HEK293 (cell line): ENCODE measurements around the gene IPCEF1.

Experiments used
- CTCF ChIA-PET: fragments of 350-600 bp; formaldehyde crosslinking; extraction: SDS; loops from one replicate; lab custom pipeline; 2021; ENCODE audit warnings: antibody characterized with exemption; lab: Yijun Ruan, JAX
- POLR2A ChIA-PET: fragments of 300-600 bp; formaldehyde crosslinking; extraction: SDS; loops from one replicate; lab custom pipeline; 2020; ENCODE audit warnings: antibody characterized with exemption, inconsistent platforms; lab: Yijun Ruan, JAX
- H3K27ac ChIP-seq: fragments of 200-500 bp; sonication (Bioruptor generic); 2 replicates; pipeline ENCODE4 v1.5.1; 2014; ENCODE audit warnings: low read depth, low read length, control low read depth, inconsistent platforms; ENCODE audit errors: extremely low read depth
- H3K36me3 ChIP-seq, 2 experiments: fragments of 200-500 bp in 1 of 2; sonication (Bioruptor generic) in 1 of 2; 1 replicate in 1 of 2; 2 replicates in 1 of 2; pipeline ENCODE4 v1.5.1; 2014 to 2017; ENCODE audit warnings: inconsistent platforms in 2 of 2, low read length in 2 of 2; ENCODE audit not compliant: control insufficient read depth in 2 of 2, insufficient read depth in 1 of 2
- H3K4me1 ChIP-seq: fragments of 200-500 bp; sonication (Bioruptor generic); 2 replicates; pipeline ENCODE4 v1.5.1; 2014; ENCODE audit warnings: mild to moderate bottlenecking, low read length, inconsistent platforms; ENCODE audit not compliant: control insufficient read depth, insufficient read depth
- H3K4me3 ChIP-seq: 2 replicates; pipeline ENCODE4 v1.5.1; 2011; ENCODE audit warnings: low read depth, mild to moderate bottlenecking, control low read depth, low read length, moderate library complexity
- H3K9me3 ChIP-seq: fragments of 200-500 bp; sonication (Bioruptor generic); 2 replicates; pipeline ENCODE4 v1.5.1; 2014; ENCODE audit warnings: low read depth, low read length, inconsistent platforms; ENCODE audit not compliant: control insufficient read depth, insufficient read depth
- BCL11B ChIP-seq: fragments of 450-650 bp; formaldehyde crosslinking; IDR thresholded peaks from 2 replicates; pipeline ENCODE4 v1.5.1; 2016; ENCODE audit warnings: low read depth, missing biosample characterization, missing genetic modification characterization
- FEZF1 ChIP-seq: fragments of 450-650 bp; formaldehyde crosslinking; IDR thresholded peaks from 2 replicates; pipeline ENCODE4 v1.5.1; 2016; ENCODE audit warnings: missing biosample characterization, missing genetic modification characterization
- GFI1B ChIP-seq: fragments of 450-650 bp; formaldehyde crosslinking; IDR thresholded peaks from 2 replicates; pipeline ENCODE4 v1.5.1; 2016; ENCODE audit warnings: missing biosample characterization, missing genetic modification characterization
- GLI4 ChIP-seq: fragments of 450-650 bp; formaldehyde crosslinking; IDR thresholded peaks from 2 replicates; pipeline ENCODE4 v1.5.1; 2016; ENCODE audit warnings: missing biosample characterization, missing genetic modification characterization
- GLIS2 ChIP-seq: fragments of 450-650 bp; formaldehyde crosslinking; IDR thresholded peaks from 2 replicates; pipeline ENCODE4 v1.5.1; 2016; ENCODE audit warnings: missing biosample characterization, missing genetic modification characterization
- MYNN ChIP-seq: fragments of 450-650 bp; formaldehyde crosslinking; IDR thresholded peaks from 2 replicates; pipeline ENCODE4 v1.5.1; 2016; ENCODE audit warnings: missing biosample characterization, missing genetic modification characterization, borderline replicate concordance
- PRDM1 ChIP-seq: fragments of 450-650 bp; formaldehyde crosslinking; IDR thresholded peaks from 2 replicates; pipeline ENCODE4; 2016; ENCODE audit warnings: missing biosample characterization, missing genetic modification characterization
- RBAK ChIP-seq: fragments of 450-650 bp; formaldehyde crosslinking; IDR thresholded peaks from 2 replicates; pipeline ENCODE4 v1.5.1; 2016; ENCODE audit warnings: missing biosample characterization, missing genetic modification characterization
- SP7 ChIP-seq: fragments of 450-650 bp; formaldehyde crosslinking; IDR thresholded peaks from 2 replicates; pipeline ENCODE4 v1.5.1; 2016; ENCODE audit warnings: missing biosample characterization, missing genetic modification characterization
- YY2 ChIP-seq: fragments of 450-650 bp; formaldehyde crosslinking; IDR thresholded peaks from 2 replicates; pipeline ENCODE4 v1.5.1; 2016; ENCODE audit warnings: missing biosample characterization, missing genetic modification characterization
- ZBTB21 ChIP-seq: fragments of 450-650 bp; formaldehyde crosslinking; IDR thresholded peaks from 2 replicates; pipeline ENCODE4 v1.5.1; 2017; ENCODE audit warnings: missing biosample characterization, missing genetic modification characterization
- ZNF16 ChIP-seq: fragments of 450-650 bp; formaldehyde crosslinking; IDR thresholded peaks from 2 replicates; pipeline ENCODE4 v1.5.1; 2016; ENCODE audit warnings: low read depth, missing biosample characterization, missing genetic modification characterization
- ZNF302 ChIP-seq: fragments of 450-650 bp; formaldehyde crosslinking; IDR thresholded peaks from 2 replicates; pipeline ENCODE4 v1.5.1; 2016; ENCODE audit warnings: missing biosample characterization, missing genetic modification characterization, low read depth
- ZNF473 ChIP-seq: fragments of 450-650 bp; formaldehyde crosslinking; IDR thresholded peaks from 2 replicates; pipeline ENCODE4 v1.5.1; 2017; ENCODE audit warnings: missing biosample characterization, missing genetic modification characterization
- ZNF549 ChIP-seq: fragments of 450-650 bp; IDR thresholded peaks from 2 replicates; pipeline ENCODE4 v1.5.1; 2018; ENCODE audit warnings: missing biosample characterization, missing genetic modification characterization, mild to moderate bottlenecking, inconsistent platforms, moderate library complexity
- ZNF571 ChIP-seq: fragments of 450-650 bp; formaldehyde crosslinking; IDR thresholded peaks from 2 replicates; pipeline ENCODE4 v1.5.0; 2017; ENCODE audit warnings: missing biosample characterization, missing genetic modification characterization
- ZNF585B ChIP-seq: fragments of 450-650 bp; formaldehyde crosslinking; IDR thresholded peaks from 2 replicates; pipeline ENCODE4 v1.5.1; 2016; ENCODE audit warnings: missing biosample characterization, missing genetic modification characterization
- ZNF610 ChIP-seq: fragments of 450-650 bp; formaldehyde crosslinking; IDR thresholded peaks from 2 replicates; pipeline ENCODE4 v1.5.1; 2016; ENCODE audit warnings: missing biosample characterization, missing genetic modification characterization, borderline replicate concordance
- ZNF658 ChIP-seq: fragments of 450-650 bp; formaldehyde crosslinking; IDR thresholded peaks from 2 replicates; pipeline ENCODE4; 2016; ENCODE audit warnings: missing biosample characterization, missing genetic modification characterization
- ZNF768 ChIP-seq: fragments of 450-650 bp; formaldehyde crosslinking; IDR thresholded peaks from 2 replicates; pipeline ENCODE4 v1.5.1; 2018; ENCODE audit warnings: missing biosample characterization, mild to moderate bottlenecking, missing genetic modification characterization
- ZNF791 ChIP-seq: fragments of 450-650 bp; formaldehyde crosslinking; IDR thresholded peaks from 2 replicates; pipeline ENCODE4 v1.5.1; 2016; ENCODE audit warnings: missing biosample characterization, missing genetic modification characterization
- ZNF830 ChIP-seq: fragments of 450-650 bp; IDR thresholded peaks from 2 replicates; pipeline ENCODE4 v1.5.0; 2018; ENCODE audit warnings: missing biosample characterization, missing genetic modification characterization, low read depth, mild to moderate bottlenecking, moderate library complexity
- TF ChIP-seq, protein P1 (sequence below): fragments of 450-650 bp; formaldehyde crosslinking; IDR thresholded peaks from 2 replicates; pipeline ENCODE4 v1.5.1; 2016; ENCODE audit warnings: missing biosample characterization, missing genetic modification characterization
- TF ChIP-seq, protein P2 (sequence below): fragments of 450-650 bp; formaldehyde crosslinking; IDR thresholded peaks from 2 replicates; pipeline ENCODE4; 2016; ENCODE audit warnings: missing biosample characterization, missing genetic modification characterization
- TF ChIP-seq, protein P3 (sequence below): fragments of 450-650 bp; formaldehyde crosslinking; IDR thresholded peaks from 2 replicates; pipeline ENCODE4 v1.5.1; 2017; ENCODE audit warnings: missing biosample characterization, missing genetic modification characterization
- TF ChIP-seq, protein P4 (sequence below): fragments of 450-650 bp; formaldehyde crosslinking; IDR thresholded peaks from 2 replicates; pipeline ENCODE4 v1.5.1; 2016; ENCODE audit warnings: missing biosample characterization, missing genetic modification characterization

Gene IPCEF1

DNA sequence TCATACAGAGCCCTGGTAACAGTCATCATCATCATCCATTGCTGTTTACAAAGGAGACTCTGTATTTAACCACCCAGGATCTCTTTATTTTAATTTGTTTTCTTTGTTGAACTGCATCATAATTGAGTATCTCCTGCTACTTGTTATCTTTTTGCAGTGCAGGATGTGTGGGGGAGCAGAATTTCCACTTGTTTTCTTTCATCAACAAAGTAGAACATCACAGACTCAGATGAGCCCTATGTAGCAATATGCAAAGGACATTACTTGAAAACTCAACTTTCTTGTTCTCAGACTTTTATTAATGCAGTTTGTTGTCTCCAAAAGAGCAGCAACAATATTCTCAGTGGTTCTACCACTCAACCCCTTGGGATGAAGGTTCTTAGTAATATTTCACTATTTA lies 38.7 kb upstream of the IPCEF1 start:
- Histone ChIP-seq H3K27ac (no peak overlapping the region), H3K4me3 (no peak overlapping the region), H3K9me3 (no peaks in the 10 kb centered on the region), H3K4me1 (no peaks in the 10 kb centered on the region), H3K36me3 (peaks cover 0 to 4% of the 10 kb centered on the region in 2 experiments; a peak in 1 of 3 replicates)
- POLR2A ChIA-PET: no interaction called here
- TF ChIP-seq ZNF473 (tag by site-specific recombination) (no peak), ZNF830 (tag by site-specific recombination) (no peak), PRDM1 (tag by site-specific recombination) (no peak), ZNF610 (tag by site-specific recombination) (no peak), GFI1B (tag by site-specific recombination) (no peak), ZBTB21 (no peak), ZNF549 (tag by site-specific recombination) (no peak), ZNF585B (tag by site-specific recombination) (no peak), SP7 (tag by site-specific recombination) (no peak), FEZF1 (tag by site-specific recombination) (no peak), ZNF16 (tag by site-specific recombination) (no peak), ZNF571 (tag by site-specific recombination) (no peak), BCL11B (tag by site-specific recombination) (no peak), GLIS2 (tag by site-specific recombination) (no peak), GLI4 (tag by site-specific recombination) (no peak), ZNF302 (tag by site-specific recombination) (no peak), MYNN (tag by site-specific recombination) (no peak), ZNF791 (tag by site-specific recombination) (no peak)
- TF ChIP-seq, protein P1, sequence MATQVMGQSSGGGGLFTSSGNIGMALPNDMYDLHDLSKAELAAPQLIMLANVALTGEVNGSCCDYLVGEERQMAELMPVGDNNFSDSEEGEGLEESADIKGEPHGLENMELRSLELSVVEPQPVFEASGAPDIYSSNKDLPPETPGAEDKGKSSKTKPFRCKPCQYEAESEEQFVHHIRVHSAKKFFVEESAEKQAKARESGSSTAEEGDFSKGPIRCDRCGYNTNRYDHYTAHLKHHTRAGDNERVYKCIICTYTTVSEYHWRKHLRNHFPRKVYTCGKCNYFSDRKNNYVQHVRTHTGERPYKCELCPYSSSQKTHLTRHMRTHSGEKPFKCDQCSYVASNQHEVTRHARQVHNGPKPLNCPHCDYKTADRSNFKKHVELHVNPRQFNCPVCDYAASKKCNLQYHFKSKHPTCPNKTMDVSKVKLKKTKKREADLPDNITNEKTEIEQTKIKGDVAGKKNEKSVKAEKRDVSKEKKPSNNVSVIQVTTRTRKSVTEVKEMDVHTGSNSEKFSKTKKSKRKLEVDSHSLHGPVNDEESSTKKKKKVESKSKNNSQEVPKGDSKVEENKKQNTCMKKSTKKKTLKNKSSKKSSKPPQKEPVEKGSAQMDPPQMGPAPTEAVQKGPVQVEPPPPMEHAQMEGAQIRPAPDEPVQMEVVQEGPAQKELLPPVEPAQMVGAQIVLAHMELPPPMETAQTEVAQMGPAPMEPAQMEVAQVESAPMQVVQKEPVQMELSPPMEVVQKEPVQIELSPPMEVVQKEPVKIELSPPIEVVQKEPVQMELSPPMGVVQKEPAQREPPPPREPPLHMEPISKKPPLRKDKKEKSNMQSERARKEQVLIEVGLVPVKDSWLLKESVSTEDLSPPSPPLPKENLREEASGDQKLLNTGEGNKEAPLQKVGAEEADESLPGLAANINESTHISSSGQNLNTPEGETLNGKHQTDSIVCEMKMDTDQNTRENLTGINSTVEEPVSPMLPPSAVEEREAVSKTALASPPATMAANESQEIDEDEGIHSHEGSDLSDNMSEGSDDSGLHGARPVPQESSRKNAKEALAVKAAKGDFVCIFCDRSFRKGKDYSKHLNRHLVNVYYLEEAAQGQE (tag by site-specific recombination): no peak
- TF ChIP-seq, protein P2, sequence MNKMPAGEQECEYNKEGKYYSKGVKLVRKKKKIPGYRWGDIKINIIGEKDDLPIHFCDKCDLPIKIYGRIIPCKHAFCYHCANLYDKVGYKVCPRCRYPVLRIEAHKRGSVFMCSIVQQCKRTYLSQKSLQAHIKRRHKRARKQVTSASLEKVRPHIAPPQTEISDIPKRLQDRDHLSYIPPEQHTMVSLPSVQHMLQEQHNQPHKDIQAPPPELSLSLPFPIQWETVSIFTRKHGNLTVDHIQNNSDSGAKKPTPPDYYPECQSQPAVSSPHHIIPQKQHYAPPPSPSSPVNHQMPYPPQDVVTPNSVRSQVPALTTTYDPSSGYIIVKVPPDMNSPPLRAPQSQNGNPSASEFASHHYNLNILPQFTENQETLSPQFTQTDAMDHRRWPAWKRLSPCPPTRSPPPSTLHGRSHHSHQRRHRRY (tag by site-specific recombination): no peak
- CTCF ChIA-PET: no interaction called here

DNA sequence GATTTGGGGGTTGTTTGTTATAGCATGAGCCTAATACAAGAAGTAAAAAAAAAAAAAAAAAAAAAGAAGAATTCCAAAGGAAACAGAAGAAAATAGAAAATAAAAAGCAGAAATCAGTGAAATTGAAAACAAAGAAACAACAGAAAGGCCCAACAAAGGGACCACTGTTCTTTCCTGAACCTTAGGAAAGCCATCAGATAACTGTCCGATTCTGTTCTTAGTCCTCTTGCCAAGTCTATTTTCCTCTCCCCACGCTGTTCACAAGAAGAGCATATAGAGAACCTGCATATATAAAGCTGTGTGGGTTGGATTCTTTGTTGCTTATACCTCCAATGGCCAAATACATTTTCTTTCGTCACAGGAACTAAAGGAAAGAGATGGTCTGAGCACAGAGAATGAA lies 38.0 kb upstream of the IPCEF1 start:
- ChIA-PET CTCF (no interaction called here), POLR2A (interaction anchor here (0.7 kb wide), 1 partner anchor 325 kb away, joined by 12 read pairs; no protein-coding TSS in a partner anchor)
- no peak overlapping the region for H3K27ac ChIP-seq
- H3K36me3 ChIP-seq: no peaks in the 10 kb centered on the region
- no peak overlapping the region for H3K4me3 ChIP-seq
- no peaks in the 10 kb centered on the region for H3K9me3 ChIP-seq
- no peak for TF ChIP-seq ZNF768 (tag by site-specific recombination)
- TF ChIP-seq ZNF658 (tag by site-specific recombination): no peak
- TF ChIP-seq, protein P3, sequence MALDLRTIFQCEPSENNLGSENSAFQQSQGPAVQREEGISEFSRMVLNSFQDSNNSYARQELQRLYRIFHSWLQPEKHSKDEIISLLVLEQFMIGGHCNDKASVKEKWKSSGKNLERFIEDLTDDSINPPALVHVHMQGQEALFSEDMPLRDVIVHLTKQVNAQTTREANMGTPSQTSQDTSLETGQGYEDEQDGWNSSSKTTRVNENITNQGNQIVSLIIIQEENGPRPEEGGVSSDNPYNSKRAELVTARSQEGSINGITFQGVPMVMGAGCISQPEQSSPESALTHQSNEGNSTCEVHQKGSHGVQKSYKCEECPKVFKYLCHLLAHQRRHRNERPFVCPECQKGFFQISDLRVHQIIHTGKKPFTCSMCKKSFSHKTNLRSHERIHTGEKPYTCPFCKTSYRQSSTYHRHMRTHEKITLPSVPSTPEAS (tag by site-specific recombination): no peak
- no peak for TF ChIP-seq RBAK (tag by site-specific recombination)
- TF ChIP-seq YY2 (tag by site-specific recombination): no peak
- TF ChIP-seq, protein P4, sequence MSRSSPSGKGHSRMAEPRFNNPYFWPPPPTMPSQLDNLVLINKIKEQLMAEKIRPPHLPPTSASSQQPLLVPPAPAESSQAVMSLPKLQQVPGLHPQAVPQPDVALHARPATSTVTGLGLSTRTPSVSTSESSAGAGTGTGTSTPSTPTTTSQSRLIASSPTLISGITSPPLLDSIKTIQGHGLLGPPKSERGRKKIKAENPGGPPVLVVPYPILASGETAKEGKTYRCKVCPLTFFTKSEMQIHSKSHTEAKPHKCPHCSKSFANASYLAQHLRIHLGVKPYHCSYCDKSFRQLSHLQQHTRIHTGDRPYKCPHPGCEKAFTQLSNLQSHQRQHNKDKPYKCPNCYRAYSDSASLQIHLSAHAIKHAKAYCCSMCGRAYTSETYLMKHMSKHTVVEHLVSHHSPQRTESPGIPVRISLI (tag by site-specific recombination): no peak
- H3K4me1 ChIP-seq: no peaks in the 10 kb centered on the region
